Progenitor cell of endocrine pancreas (in vitro differentiated cells): ENCODE results near the gene SQOR. TPM values are rescaled to one million over a fixed set of nuclear protein-coding genes. Genes with fewer than 3 reads are reported as not detected.
A peak's percentile ranks its signal among the peaks of the same experiment; 100 is the strongest.

Experiments
- DNase-seq: peaks from one replicate; pipeline ENCODE4 v3.0.0; 2021; ENCODE audit warnings: low spot score; ENCODE audit not compliant: unreplicated experiment
- H3K27ac Mint-ChIP-seq: 2 replicates; pipeline ENCODE4 v1.8.0; 2021; ENCODE audit warnings: mild to moderate bottlenecking, moderate library complexity, mixed read lengths
- H3K27me3 Mint-ChIP-seq: 2 replicates; pipeline ENCODE4 v1.8.0; 2021; ENCODE audit warnings: mixed read lengths
- H3K36me3 Mint-ChIP-seq: 2 replicates; pipeline ENCODE4 v1.8.0; 2022; ENCODE audit warnings: mixed read lengths; ENCODE audit not compliant: insufficient read depth
- H3K4me1 Mint-ChIP-seq: 2 replicates; pipeline ENCODE4 v1.8.0; 2021; ENCODE audit warnings: low read depth, mixed read lengths
- H3K4me3 Mint-ChIP-seq: 2 replicates; pipeline ENCODE4 v1.8.0; 2021; ENCODE audit warnings: low read depth, mild to moderate bottlenecking, moderate library complexity, mixed read lengths
- H3K9me3 Mint-ChIP-seq: 2 replicates; pipeline ENCODE4 v1.8.0; 2021; ENCODE audit warnings: low read depth, mixed read lengths
- total RNA-seq: library from RNA; stranded (reverse); gene quantifications from 2 replicates; pipeline ENCODE4 v1.2.1, GENCODE V29; 2021
- TF ChIP-seq, protein P1 (sequence below): fragments of 200-600 bp; sonication (generic); IDR thresholded peaks from one replicate; pipeline ENCODE4 v1.5.0; 2021; ENCODE audit warnings: antibody characterized with exemption, mild to moderate bottlenecking; ENCODE audit not compliant: unreplicated experiment

Gene SQOR
- total RNA-seq, 1 donor from 2014 or later, result 39.3 TPM

DNA sequence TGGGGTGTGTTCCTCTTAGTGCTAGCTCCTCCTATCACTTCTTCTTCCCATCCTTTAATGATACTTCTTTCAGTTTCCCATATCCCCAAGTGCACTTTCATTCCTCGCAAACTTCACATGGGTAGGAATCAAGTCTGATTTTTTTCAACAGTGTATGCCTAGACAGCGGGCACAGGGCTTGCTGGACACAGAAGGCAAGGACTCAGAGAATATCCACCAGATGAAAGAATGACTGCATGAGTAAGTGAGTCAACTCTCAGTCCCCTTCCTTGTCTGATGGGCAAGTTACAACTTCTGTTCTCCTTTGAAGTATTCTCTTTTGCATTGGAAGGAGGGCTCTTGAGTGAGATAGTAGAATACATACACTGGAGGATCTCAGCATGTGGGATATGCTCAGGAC lies 3.1 kb upstream of the SQOR start:
- Mint-ChIP-seq H3K36me3 (peaks cover 2% of the 10 kb centered on the region), H3K27ac (no peak overlapping the region), H3K4me3 (no peak overlapping the region), H3K27me3 (peaks cover 26% of the 10 kb centered on the region), H3K4me1 (peaks cover 4% of the 10 kb centered on the region), H3K9me3 (peaks cover 8% of the 10 kb centered on the region)
- TF ChIP-seq, protein P1, sequence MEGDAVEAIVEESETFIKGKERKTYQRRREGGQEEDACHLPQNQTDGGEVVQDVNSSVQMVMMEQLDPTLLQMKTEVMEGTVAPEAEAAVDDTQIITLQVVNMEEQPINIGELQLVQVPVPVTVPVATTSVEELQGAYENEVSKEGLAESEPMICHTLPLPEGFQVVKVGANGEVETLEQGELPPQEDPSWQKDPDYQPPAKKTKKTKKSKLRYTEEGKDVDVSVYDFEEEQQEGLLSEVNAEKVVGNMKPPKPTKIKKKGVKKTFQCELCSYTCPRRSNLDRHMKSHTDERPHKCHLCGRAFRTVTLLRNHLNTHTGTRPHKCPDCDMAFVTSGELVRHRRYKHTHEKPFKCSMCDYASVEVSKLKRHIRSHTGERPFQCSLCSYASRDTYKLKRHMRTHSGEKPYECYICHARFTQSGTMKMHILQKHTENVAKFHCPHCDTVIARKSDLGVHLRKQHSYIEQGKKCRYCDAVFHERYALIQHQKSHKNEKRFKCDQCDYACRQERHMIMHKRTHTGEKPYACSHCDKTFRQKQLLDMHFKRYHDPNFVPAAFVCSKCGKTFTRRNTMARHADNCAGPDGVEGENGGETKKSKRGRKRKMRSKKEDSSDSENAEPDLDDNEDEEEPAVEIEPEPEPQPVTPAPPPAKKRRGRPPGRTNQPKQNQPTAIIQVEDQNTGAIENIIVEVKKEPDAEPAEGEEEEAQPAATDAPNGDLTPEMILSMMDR, result no peak
- no peak for DNase-seq

DNA sequence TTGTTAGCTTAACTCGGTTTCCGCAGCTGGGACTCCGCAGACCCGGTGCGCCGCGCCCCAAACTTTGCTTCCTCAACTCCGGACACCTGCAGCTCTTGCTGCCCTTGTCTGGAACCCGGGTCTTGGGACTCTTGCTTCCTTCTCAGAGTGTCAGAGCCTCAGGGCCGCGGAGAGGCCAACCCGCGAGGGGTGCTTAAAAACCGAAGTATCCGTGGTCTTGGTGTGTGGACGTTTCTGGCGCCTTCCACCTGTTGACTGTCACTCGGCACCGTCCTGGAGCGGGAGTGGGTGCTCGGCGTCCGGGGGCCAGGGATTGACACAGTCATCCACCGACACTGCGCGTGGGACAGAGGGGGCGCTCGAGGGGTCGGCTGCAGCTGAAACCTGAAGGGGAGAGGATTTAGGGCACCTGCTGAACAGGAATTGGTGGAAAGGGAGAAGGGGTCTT lies 386 bp downstream of the SQOR start:
- Mint-ChIP-seq H3K4me1 (peaks cover 9% of the 10 kb centered on the region), H3K9me3 (no peaks in the 10 kb centered on the region), H3K4me3 (peak overlapping the region; percentile 94), H3K27ac (peak overlapping the region; percentile 97), H3K36me3 (no peaks in the 10 kb centered on the region), H3K27me3 (peaks cover 42% of the 10 kb centered on the region)
- DNase-seq, result peak; percentile 64
- TF ChIP-seq, protein P1, result peak; percentile 67

DNA sequence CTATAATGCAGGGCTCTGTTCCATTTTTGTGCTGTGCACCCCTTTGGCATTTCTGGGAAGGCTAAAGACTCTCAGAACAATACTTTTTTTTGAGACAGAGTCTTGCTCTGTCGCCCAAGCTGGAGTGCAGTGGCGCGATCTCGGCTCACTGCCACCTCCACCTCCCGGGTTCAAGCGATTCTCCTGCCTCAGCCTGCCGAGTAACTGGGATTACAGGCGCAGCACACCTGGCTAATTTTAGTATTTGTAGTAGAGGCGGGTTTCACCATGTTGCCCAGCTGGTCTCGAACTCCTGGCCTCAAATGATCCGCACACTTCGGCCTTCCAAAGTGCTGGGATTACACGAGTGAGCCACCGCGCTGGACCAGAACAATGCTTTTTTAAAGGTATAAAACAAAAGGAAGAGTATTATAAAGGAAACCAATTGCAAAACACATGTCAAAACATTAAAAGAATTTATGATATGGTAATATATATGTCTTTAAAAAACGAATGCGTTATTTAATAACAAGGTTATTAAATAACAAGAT lies 999 bp downstream of the SQOR start:
- Mint-ChIP-seq H3K36me3 (no peaks in the 10 kb centered on the region), H3K27me3 (peaks cover 36% of the 10 kb centered on the region)
- TF ChIP-seq, protein P1, result no peak

DNA sequence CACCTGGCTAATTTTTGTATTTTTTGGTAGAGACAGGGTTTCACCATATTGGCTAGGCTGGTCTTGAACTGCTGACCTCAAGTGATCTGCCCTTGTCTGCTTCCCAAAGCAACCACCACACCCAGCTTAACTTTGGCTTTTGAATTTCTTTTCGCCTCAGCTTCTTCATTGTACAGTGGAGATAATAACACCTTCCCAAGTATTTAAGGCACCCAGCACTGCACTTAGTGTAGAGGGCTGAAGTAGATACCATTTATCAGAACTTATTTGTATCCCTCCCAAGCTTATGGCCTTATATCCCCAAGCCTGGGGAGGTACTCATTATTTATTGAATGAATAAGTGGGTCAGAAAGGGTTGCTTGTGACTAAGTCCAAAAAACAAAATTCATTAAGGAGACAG lies 2.3 kb downstream of the SQOR start:
- H3K27me3 Mint-ChIP-seq, result peaks cover 25% of the 10 kb centered on the region
- H3K27ac Mint-ChIP-seq, result peak overlapping the region; percentile 17
- TF ChIP-seq, protein P1, result no peak
- H3K36me3 Mint-ChIP-seq, result no peaks in the 10 kb centered on the region
- DNase-seq, result no peak
- H3K4me3 Mint-ChIP-seq, result peak overlapping the region; percentile 38
- peaks cover 28% of the 10 kb centered on the region for H3K4me1 Mint-ChIP-seq
- H3K9me3 Mint-ChIP-seq, result no peaks in the 10 kb centered on the region

More for the DNA sequence above, 999 bp downstream of the SQOR start:
- H3K9me3 Mint-ChIP-seq, result no peaks in the 10 kb centered on the region
- H3K4me1 Mint-ChIP-seq, result peaks cover 15% of the 10 kb centered on the region
- no peak for DNase-seq
- peak overlapping the region; percentile 97 for H3K27ac Mint-ChIP-seq
- H3K4me3 Mint-ChIP-seq, result peak overlapping the region; percentile 94

DNA sequence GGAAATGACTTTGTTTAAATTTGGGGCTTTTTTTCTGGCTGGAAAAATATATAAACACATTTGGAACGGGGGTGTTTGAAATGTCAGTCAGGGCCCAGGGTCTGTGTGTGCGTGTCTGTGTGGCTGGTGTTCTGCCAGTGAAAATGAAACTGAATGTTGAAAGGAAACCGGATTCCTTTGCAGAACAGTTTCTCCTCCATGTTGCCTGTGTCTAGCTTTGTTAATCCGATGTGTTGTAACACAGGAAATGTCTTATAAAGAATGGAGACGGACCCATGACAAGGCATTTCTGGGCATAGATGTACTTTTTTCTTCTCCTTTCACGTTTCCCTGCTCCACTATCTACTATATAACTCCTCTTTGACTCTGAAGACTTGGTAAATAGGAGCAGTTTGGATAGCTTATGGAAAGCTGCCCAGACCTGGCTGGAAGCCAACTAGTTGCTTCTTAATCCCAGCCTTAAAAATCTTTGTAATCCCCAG lies 2.8 kb downstream of the SQOR start:
- no peaks in the 10 kb centered on the region for H3K9me3 Mint-ChIP-seq

More for the DNA sequence above, 2.8 kb downstream of the SQOR start:
- Mint-ChIP-seq H3K27ac (peak overlapping the region; percentile 17), H3K4me3 (peak overlapping the region; percentile 29), H3K36me3 (no peaks in the 10 kb centered on the region), H3K27me3 (peaks cover 21% of the 10 kb centered on the region), H3K4me1 (peaks cover 32% of the 10 kb centered on the region)
- TF ChIP-seq, protein P1, result no peak
- no peak for DNase-seq
